Measurements from ENCODE around the gene FARS2. TPM values are rescaled to one million over a fixed set of nuclear protein-coding genes. Genes with fewer than 3 reads are reported as not detected.

The FARS2 gene
- total RNA-seq, 1 donor from 2014 or later = 18.3 TPM

DNA sequence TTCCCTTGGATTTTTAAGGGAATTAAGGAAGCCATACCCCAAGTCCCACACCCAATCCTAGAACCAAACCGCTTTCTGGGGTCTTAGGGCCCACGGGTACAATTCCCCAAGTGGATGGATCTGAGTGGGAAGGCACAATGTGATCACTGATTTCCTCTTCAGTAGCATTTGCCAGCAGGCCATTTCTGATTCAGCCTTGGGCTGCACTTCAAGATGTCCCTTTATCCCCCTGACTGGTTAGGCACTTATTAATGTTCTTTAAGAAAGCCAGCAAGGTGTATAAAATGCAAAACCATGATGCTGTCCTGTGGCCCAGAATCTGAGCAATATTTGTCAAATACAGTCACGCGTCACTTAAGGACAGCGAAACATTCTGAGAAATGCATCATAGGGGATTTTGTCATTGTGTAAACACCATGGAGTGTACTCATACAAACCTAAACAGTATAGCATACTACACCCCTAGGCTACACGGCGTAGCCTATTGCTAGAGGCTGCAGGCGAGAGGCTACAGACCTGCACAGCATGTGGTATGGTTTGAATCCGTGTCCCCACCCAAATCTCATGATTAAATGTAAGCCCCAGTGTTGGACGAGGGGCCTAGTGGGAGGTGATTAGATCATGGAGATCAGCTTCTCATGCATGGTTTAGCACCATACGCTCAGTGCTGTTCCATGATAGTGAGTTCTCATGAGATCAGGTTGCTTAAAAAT lies 511.3 kb downstream of the FARS2 start:
- DNase-seq = no peak
- Histone ChIP-seq H3K4me1 (no peaks in the 10 kb centered on the region), H3K4me3 (no peak overlapping the region), H3K9me3 (no peaks in the 10 kb centered on the region), H3K36me3 (no peaks in the 10 kb centered on the region), H3K27ac (no peak overlapping the region), H3K27me3 (no peaks in the 10 kb centered on the region)
- TF ChIP-seq, protein P1, sequence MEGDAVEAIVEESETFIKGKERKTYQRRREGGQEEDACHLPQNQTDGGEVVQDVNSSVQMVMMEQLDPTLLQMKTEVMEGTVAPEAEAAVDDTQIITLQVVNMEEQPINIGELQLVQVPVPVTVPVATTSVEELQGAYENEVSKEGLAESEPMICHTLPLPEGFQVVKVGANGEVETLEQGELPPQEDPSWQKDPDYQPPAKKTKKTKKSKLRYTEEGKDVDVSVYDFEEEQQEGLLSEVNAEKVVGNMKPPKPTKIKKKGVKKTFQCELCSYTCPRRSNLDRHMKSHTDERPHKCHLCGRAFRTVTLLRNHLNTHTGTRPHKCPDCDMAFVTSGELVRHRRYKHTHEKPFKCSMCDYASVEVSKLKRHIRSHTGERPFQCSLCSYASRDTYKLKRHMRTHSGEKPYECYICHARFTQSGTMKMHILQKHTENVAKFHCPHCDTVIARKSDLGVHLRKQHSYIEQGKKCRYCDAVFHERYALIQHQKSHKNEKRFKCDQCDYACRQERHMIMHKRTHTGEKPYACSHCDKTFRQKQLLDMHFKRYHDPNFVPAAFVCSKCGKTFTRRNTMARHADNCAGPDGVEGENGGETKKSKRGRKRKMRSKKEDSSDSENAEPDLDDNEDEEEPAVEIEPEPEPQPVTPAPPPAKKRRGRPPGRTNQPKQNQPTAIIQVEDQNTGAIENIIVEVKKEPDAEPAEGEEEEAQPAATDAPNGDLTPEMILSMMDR (IDR thresholded peaks at IDR 0.05) = no peak
- ATAC-seq = no peak
- intact Hi-C loops (cut with DNase I) = no loop called here

DNA sequence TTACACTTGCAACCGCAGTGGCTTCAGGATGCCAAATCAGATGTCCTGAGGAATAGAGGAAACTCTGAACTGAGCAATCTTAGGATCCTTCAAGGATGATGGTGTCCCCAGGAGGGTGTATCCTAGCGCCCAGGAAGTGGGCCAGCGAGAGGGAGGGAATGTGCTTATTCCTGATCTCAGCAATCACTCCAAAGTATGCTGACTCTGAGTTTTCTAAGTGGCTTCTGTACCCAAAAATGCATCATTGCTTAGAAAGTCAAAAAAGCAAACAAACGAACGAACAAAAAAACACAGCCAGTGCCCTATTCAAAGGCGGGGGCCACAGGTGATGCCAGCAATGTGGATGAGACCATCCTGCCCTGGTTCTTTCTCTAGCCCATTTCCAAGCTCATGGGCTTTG lies 514.8 kb downstream of the FARS2 start:
- no peak for DNase-seq
- Histone ChIP-seq H3K4me3 (no peak overlapping the region), H3K9me3 (no peaks in the 10 kb centered on the region), H3K4me1 (no peaks in the 10 kb centered on the region), H3K27ac (no peak overlapping the region), H3K27me3 (no peaks in the 10 kb centered on the region), H3K36me3 (no peaks in the 10 kb centered on the region)
- TF ChIP-seq, protein P1 (IDR thresholded peaks at IDR 0.05) = no peak
- intact Hi-C loops (cut with DNase I) = no loop called here
- no peak for ATAC-seq

DNA sequence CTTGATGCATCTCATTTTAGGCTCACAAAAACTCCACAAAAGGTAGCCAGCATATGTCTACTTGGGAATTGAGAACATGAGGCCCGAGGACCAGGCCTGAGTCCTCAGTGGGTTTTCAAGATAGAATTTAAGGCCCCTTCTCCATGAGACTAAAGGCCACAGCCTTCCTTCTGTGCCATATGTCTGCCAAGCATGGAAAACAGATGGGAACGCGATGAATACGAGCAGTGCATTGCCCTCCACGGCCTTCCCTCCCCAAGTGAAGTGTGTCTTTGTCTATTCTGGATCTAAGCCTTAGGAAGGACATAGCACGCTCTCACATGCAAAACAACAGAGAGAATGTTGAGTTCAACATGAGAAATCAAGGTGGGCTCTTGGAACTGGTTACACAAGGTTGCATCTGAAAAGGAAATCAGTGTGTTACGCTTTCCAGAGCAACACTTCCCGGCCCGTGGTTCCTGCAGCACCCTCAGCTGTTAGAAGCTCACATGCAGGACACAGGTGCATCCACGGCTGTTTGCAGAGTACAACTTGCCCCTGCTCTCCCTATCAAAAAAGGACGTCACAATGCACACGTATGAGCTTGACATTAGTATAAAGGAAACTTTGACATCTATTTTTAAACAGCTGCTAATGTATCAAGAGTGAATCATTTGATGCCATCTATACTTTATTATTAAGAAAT lies 515.5 kb downstream of the FARS2 start:
- H3K27ac ChIP-seq = no peak overlapping the region
- intact Hi-C loops (cut with DNase I) = no loop called here
- no peaks in the 10 kb centered on the region for H3K27me3 ChIP-seq
- no peaks in the 10 kb centered on the region for H3K4me1 ChIP-seq
- H3K4me3 ChIP-seq = no peak overlapping the region
- no peaks in the 10 kb centered on the region for H3K36me3 ChIP-seq
- TF ChIP-seq, protein P1 (IDR thresholded peaks at IDR 0.05) = no peak
- H3K9me3 ChIP-seq = no peaks in the 10 kb centered on the region
- DNase-seq (no peak), ATAC-seq (no peak)

DNA sequence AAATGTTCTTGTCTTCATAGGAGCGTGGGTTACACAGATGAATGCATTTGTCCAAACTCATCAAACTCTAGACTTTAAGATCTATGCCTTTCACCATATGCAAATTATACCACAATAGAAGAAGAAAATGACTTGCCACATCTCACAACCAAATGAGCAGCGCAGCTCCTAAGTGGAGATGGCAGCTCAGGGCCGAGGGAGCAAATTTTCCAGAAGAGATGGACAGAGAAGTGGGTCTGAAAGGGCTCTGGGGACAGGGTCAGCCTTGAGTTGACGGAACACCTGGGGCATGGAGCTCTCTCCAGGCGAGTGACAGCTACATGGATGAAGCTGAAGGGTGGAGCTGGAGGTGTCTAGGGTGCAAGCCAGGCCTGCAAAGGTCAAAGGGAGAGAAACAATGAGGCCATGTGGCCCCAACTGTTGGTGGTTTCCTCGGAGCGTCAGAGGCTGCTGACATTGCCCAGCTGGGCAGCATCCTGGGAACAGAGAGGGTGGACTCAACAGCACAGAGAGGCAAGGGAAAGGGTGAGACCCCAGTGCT lies 517.1 kb downstream of the FARS2 start:
- H3K27me3 ChIP-seq = no peaks in the 10 kb centered on the region
- no peak for DNase-seq
- no peak overlapping the region for H3K27ac ChIP-seq
- intact Hi-C loops (cut with DNase I) = no loop called here
- no peak overlapping the region for H3K4me3 ChIP-seq
- TF ChIP-seq, protein P1 (IDR thresholded peaks at IDR 0.05) = no peak
- no peak for ATAC-seq
- H3K9me3 ChIP-seq = no peaks in the 10 kb centered on the region
- no peaks in the 10 kb centered on the region for H3K4me1 ChIP-seq
- H3K36me3 ChIP-seq = no peaks in the 10 kb centered on the region

DNA sequence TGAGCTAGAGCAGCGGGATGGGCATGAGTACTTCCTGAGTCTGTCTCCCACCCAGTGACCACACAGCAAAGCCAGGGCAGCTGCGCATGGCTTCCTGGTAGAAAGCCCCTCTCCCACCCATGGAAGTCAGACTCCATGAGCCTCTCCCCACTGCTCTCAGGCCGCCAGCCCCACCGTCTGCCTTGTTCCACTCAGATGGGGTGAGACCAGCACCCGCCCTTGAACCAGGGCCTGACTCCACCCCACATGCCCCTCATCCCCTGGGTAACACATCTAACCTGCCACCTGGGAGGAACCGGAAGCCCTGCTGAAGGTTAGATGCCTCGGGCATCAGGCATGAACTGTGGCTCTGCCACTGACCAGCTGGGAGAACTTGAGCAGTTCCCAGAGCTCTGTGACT lies 517.6 kb downstream of the FARS2 start:
- intact Hi-C loops (cut with DNase I) = no loop called here
- ATAC-seq (no peak), DNase-seq (no peak)
- Histone ChIP-seq H3K36me3 (no peaks in the 10 kb centered on the region), H3K27me3 (no peaks in the 10 kb centered on the region), H3K9me3 (no peaks in the 10 kb centered on the region), H3K4me3 (no peak overlapping the region), H3K4me1 (no peaks in the 10 kb centered on the region), H3K27ac (no peak overlapping the region)
- TF ChIP-seq, protein P1 (IDR thresholded peaks at IDR 0.05) = no peak

Measured in upper lobe of right lung (tissue), 1 donor.